HepG2 (cell line): ENCODE measurements around the gene HOXD8. TPM values are rescaled to one million over a fixed set of nuclear protein-coding genes. Genes with fewer than 3 reads are reported as not detected.

Experiments
- DNMT3B ChIP-seq: conservative IDR thresholded peaks from 2 replicates; pipeline ENCODE4 v1.6.1; 2016; ENCODE audit warnings: missing biosample characterization, control low read depth
- HNF1A ChIP-seq, 2 experiments: sonication (generic) in 1 of 2; formaldehyde crosslinking in 1 of 2; IDR thresholded peaks; 2 replicates each; pipeline versions ENCODE4 v1.4.0 to v1.6.1; 2016 to 2020; ENCODE audit warnings: borderline replicate concordance in 1 of 2, low read depth in 1 of 2, mild to moderate bottlenecking in 1 of 2, missing genetic modification reagents in 1 of 2
- HNRNPL ChIP-seq: fragments of 200-400 bp; formaldehyde crosslinking; IDR thresholded peaks from 2 replicates; pipeline ENCODE4 v1.6.1; 2017; ENCODE audit warnings: mild to moderate bottlenecking, low read depth, low read length
- HOMEZ ChIP-seq: IDR thresholded peaks from 2 replicates; pipeline ENCODE4 v1.6.1; 2016; ENCODE audit warnings: low read depth
- IRF1 ChIP-seq: sonication (generic); formaldehyde crosslinking; IDR thresholded peaks from 2 replicates; pipeline ENCODE4 v1.4.0; 2020; ENCODE audit warnings: low read depth, mild to moderate bottlenecking, missing genetic modification reagents
- NR2F6 ChIP-seq, 2 experiments: IDR thresholded peaks; 2 replicates each; pipeline ENCODE4 v1.6.1; 2016; ENCODE audit warnings: antibody characterized with exemption in 1 of 2, mild to moderate bottlenecking in 1 of 2
- PHF5A ChIP-seq: IDR thresholded peaks from one replicate; pipeline ENCODE4 v1.6.1; 2018; ENCODE audit warnings: low read depth, missing genetic modification reagents; ENCODE audit not compliant: unreplicated experiment
- ZBTB2 ChIP-seq: sonication (generic); formaldehyde crosslinking; IDR thresholded peaks from 2 replicates; pipeline ENCODE4 v1.8.0; 2022; ENCODE audit warnings: low read depth, missing genetic modification reagents
- ZNF17 ChIP-seq: sonication (generic); formaldehyde crosslinking; IDR thresholded peaks from 2 replicates; pipeline ENCODE4 v1.5.0; 2020; ENCODE audit warnings: mild to moderate bottlenecking, missing genetic modification reagents
- ZNF331 ChIP-seq: sonication (generic); formaldehyde crosslinking; IDR thresholded peaks from 2 replicates; pipeline ENCODE4 v1.4.0; 2020; ENCODE audit warnings: missing genetic modification reagents
- ZNF576 ChIP-seq: sonication (generic); formaldehyde crosslinking; IDR thresholded peaks from 2 replicates; pipeline ENCODE4 v1.4.0; 2020; ENCODE audit warnings: mild to moderate bottlenecking, missing genetic modification reagents
- ZNF713 ChIP-seq: sonication (generic); formaldehyde crosslinking; IDR thresholded peaks from 2 replicates; pipeline ENCODE4 v1.4.0; 2020; ENCODE audit warnings: mild to moderate bottlenecking, missing genetic modification reagents
- polyA plus RNA-seq, 8 experiments: library from polyadenylated mRNA; depleted of rRNA in 3 of 8; stranded (reverse) in 7 of 8; unstranded in 1 of 8; fragments of >200 nt; fragmentation: Illumina TruSeq in 4 of 8; extraction: Trizol in 4 of 8; gene quantifications; 2 replicates each; pipeline versions ENCODE4 v1.2.1 to v1.2.3, GENCODE V29; 2011 to 2016; ENCODE audit warnings: low read depth in 4 of 8, missing spikeins in 1 of 8, mixed read lengths in 1 of 8; ENCODE audit not compliant: insufficient read depth in 1 of 8
- total RNA-seq, 5 experiments: library from RNA; depleted of rRNA; stranded (reverse); fragments of >200 nt; fragmentation: Illumina TruSeq; extraction: Trizol; gene quantifications; 2 replicates each; pipeline ENCODE4 v1.2.3, GENCODE V29; 2016; ENCODE audit warnings: low read depth in 1 of 5
- TF ChIP-seq, protein P1 (sequence below): sonication (generic); formaldehyde crosslinking; IDR thresholded peaks from 2 replicates; pipeline ENCODE4 v1.5.1; 2020; ENCODE audit warnings: mild to moderate bottlenecking, missing genetic modification reagents, borderline replicate concordance

HOXD8 gene
- total and polyA plus RNA-seq, 2 of the 13 experiments (the other 11 are each of a cell fraction or from before 2014, with no cell fraction given): not detected

- TF ChIP-seq ZNF576 (CRISPR knock-in tag) (no peak), NR2F6 (IDR thresholded peaks at IDR 0.05) (no peak), NR2F6 (CRISPR knock-in tag; IDR thresholded peaks at IDR 0.05) (peak; percentile 51; the same call in 1 of the 2 replicates), HNRNPL (no peak), HNF1A (IDR thresholded peaks at IDR 0.05; ENCODE audit: low read depth) (no peak), HNF1A (CRISPR knock-in tag; IDR thresholded peaks at IDR 0.05; ENCODE audit: borderline replicate concordance) (peak; percentile 80), ZNF713 (CRISPR knock-in tag) (0 out of 2 replicates have a peak, but pooled peaks have one; percentile 71), ZNF331 (CRISPR knock-in tag) (peak; percentile 66; the same call in 1 of the 2 replicates), ZBTB2 (CRISPR knock-in tag) (no peak), IRF1 (CRISPR knock-in tag) (no peak), HOMEZ (no peak), PHF5A (CRISPR knock-in tag) (no peak), ZNF17 (CRISPR knock-in tag) (no peak), DNMT3B (CRISPR knock-in tag) (no peak)
- TF ChIP-seq, protein P1, sequence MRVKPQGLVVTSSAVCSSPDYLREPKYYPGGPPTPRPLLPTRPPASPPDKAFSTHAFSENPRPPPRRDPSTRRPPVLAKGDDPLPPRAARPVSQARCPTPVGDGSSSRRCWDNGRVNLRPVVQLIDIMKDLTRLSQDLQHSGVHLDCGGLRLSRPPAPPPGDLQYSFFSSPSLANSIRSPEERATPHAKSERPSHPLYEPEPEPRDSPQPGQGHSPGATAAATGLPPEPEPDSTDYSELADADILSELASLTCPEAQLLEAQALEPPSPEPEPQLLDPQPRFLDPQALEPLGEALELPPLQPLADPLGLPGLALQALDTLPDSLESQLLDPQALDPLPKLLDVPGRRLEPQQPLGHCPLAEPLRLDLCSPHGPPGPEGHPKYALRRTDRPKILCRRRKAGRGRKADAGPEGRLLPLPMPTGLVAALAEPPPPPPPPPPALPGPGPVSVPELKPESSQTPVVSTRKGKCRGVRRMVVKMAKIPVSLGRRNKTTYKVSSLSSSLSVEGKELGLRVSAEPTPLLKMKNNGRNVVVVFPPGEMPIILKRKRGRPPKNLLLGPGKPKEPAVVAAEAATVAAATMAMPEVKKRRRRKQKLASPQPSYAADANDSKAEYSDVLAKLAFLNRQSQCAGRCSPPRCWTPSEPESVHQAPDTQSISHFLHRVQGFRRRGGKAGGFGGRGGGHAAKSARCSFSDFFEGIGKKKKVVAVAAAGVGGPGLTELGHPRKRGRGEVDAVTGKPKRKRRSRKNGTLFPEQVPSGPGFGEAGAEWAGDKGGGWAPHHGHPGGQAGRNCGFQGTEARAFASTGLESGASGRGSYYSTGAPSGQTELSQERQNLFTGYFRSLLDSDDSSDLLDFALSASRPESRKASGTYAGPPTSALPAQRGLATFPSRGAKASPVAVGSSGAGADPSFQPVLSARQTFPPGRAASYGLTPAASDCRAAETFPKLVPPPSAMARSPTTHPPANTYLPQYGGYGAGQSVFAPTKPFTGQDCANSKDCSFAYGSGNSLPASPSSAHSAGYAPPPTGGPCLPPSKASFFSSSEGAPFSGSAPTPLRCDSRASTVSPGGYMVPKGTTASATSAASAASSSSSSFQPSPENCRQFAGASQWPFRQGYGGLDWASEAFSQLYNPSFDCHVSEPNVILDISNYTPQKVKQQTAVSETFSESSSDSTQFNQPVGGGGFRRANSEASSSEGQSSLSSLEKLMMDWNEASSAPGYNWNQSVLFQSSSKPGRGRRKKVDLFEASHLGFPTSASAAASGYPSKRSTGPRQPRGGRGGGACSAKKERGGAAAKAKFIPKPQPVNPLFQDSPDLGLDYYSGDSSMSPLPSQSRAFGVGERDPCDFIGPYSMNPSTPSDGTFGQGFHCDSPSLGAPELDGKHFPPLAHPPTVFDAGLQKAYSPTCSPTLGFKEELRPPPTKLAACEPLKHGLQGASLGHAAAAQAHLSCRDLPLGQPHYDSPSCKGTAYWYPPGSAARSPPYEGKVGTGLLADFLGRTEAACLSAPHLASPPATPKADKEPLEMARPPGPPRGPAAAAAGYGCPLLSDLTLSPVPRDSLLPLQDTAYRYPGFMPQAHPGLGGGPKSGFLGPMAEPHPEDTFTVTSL (CRISPR knock-in tag): no peak
Observed at GRCh38 chr2:176140513-176141317, 11.2 kb downstream of the HOXD8 start (continued).
